Immature natural killer cell (primary cell): Measurements from ENCODE around the gene DNAH14. TPM values are rescaled to one million over a fixed set of nuclear protein-coding genes. Genes with fewer than 3 reads are reported as not detected.
"Not testable (repeated sequence)": the region's sequence is repeated elsewhere in the genome, so short reads cannot be mapped to it uniquely, and the experiment has no call there.

Source experiments
- DNase-seq, 3 donors: peaks; one replicate each; pipeline ENCODE4 v3.0.0; 2022; ENCODE audit warnings: mixed read lengths in 1 of 3
- H3K27ac Mint-ChIP-seq, 6 donors: one replicate each; pipeline ENCODE4 v1.8.0; 2020; ENCODE audit warnings: mixed read lengths in 6 of 6, mild to moderate bottlenecking in 5 of 6, inconsistent platforms in 4 of 6, moderate library complexity in 3 of 6
- H3K27me3 Mint-ChIP-seq, 3 donors: one replicate each; pipeline ENCODE4 v1.8.0; 2020 to 2021; ENCODE audit warnings: low read depth in 3 of 3, mild to moderate bottlenecking in 3 of 3, mixed read lengths in 3 of 3, moderate library complexity in 3 of 3, inconsistent platforms in 1 of 3
- H3K36me3 Mint-ChIP-seq, 3 donors: one replicate each; pipeline ENCODE4 v1.8.0; 2020; ENCODE audit warnings: mixed read lengths in 3 of 3, inconsistent platforms in 2 of 3, mild to moderate bottlenecking in 2 of 3
- H3K4me1 Mint-ChIP-seq, 2 donors: one replicate each; pipeline ENCODE4 v1.8.0; 2020; ENCODE audit warnings: inconsistent platforms in 2 of 2, mild to moderate bottlenecking in 2 of 2, mixed read lengths in 2 of 2, moderate library complexity in 1 of 2
- H3K4me3 Mint-ChIP-seq, 5 donors: one replicate each; pipeline ENCODE4 v1.8.0; 2020; ENCODE audit warnings: mild to moderate bottlenecking in 5 of 5, mixed read lengths in 5 of 5, inconsistent platforms in 3 of 5, moderate library complexity in 3 of 5
- H3K9me3 Mint-ChIP-seq, 6 donors: one replicate each; pipeline ENCODE4 v1.8.0; 2020; ENCODE audit warnings: mild to moderate bottlenecking in 6 of 6, mixed read lengths in 6 of 6, inconsistent platforms in 4 of 6, moderate library complexity in 3 of 6
- polyA plus RNA-seq, 3 donors: library from polyadenylated mRNA; unstranded; fragments of 300-500 nt; fragmentation: Illumina TruSeq; gene quantifications; one replicate each; pipeline ENCODE4 v1.2.3, GENCODE V29; 2021

Gene DNAH14
- polyA plus RNA-seq, 3 donors from 2014 or later = 0.14 to 2.3 (median 1.4) TPM

GRCh38 chr1:225063722-225064121 is 134.2 kb downstream of the DNAH14 start:
- H3K9me3 Mint-ChIP-seq = peaks cover 0 to 15% (median 6%) of the 10 kb centered on the region in 6 donors
- no peak for DNase-seq
- H3K27me3 Mint-ChIP-seq = peaks cover 0 to 7% (median 2%) of the 10 kb centered on the region in 3 donors
- no peak overlapping the region for H3K27ac Mint-ChIP-seq
- H3K4me3 Mint-ChIP-seq = no peak overlapping the region
- H3K36me3 Mint-ChIP-seq = no peaks in the 10 kb centered on the region
- no peaks in the 10 kb centered on the region for H3K4me1 Mint-ChIP-seq

GRCh38 chr1:225070972-225071371 is 141.5 kb downstream of the DNAH14 start:
- DNase-seq = no peak
- Mint-ChIP-seq H3K36me3 (peaks cover 0 to 4% (median 0%) of the 10 kb centered on the region in 3 donors), H3K9me3 (peaks cover 8 to 39% (median 23%) of the 10 kb centered on the region in 6 donors), H3K27me3 (peaks cover 0 to under 1% (median 0%) of the 10 kb centered on the region in 3 donors), H3K27ac (no peak overlapping the region), H3K4me1 (no peaks in the 10 kb centered on the region), H3K4me3 (no peak overlapping the region)

- no peak overlapping the region for H3K4me3 Mint-ChIP-seq
- peaks cover 0 to 7% (median 3%) of the 10 kb centered on the region in 6 donors for H3K9me3 Mint-ChIP-seq
- H3K27ac Mint-ChIP-seq = no peak overlapping the region
- no peaks in the 10 kb centered on the region for H3K36me3 Mint-ChIP-seq
- no peak for DNase-seq
- peaks cover 0 to 4% (median 2%) of the 10 kb centered on the region in 3 donors for H3K27me3 Mint-ChIP-seq
- H3K4me1 Mint-ChIP-seq = no peaks in the 10 kb centered on the region
These were observed 167.7 kb downstream of the DNAH14 start for GRCh38 chr1:225097175-225097574.

GRCh38 chr1:225111000-225111399 is 181.5 kb downstream of the DNAH14 start:
- Mint-ChIP-seq H3K9me3 (peaks cover 0 to 2% (median under 1%) of the 10 kb centered on the region in 6 donors), H3K4me1 (no peaks in the 10 kb centered on the region), H3K4me3 (no peak overlapping the region), H3K27ac (no peak overlapping the region), H3K36me3 (no peaks in the 10 kb centered on the region), H3K27me3 (no peaks in the 10 kb centered on the region)
- DNase-seq = no peak

DNA sequence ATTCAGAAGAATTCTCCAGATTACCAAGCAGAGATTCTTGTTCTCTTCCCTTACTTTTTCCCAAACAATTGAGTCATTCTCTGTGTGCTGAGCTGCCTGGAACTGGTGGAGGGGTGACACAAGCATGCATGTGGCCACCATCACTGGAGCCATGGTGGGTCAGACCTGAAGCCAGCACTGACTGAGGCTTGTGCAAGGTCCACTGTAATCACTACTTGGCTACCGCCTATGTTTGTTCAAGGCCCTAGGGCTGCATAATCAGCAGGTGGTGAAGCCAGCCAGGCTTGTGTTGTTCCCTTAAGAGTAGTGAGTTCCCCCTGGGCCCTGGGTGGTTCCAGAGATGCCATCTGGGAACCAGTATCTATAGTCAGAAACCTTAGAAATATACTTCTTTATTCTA is 183.8 kb downstream of the DNAH14 start:
- H3K9me3 Mint-ChIP-seq = peaks cover 0 to 2% (median under 1%) of the 10 kb centered on the region in 6 donors
- no peak overlapping the region for H3K27ac Mint-ChIP-seq
- H3K27me3 Mint-ChIP-seq = no peaks in the 10 kb centered on the region
- H3K36me3 Mint-ChIP-seq = no peaks in the 10 kb centered on the region
- DNase-seq = no peak
- no peaks in the 10 kb centered on the region for H3K4me1 Mint-ChIP-seq
- no peak overlapping the region for H3K4me3 Mint-ChIP-seq

DNA sequence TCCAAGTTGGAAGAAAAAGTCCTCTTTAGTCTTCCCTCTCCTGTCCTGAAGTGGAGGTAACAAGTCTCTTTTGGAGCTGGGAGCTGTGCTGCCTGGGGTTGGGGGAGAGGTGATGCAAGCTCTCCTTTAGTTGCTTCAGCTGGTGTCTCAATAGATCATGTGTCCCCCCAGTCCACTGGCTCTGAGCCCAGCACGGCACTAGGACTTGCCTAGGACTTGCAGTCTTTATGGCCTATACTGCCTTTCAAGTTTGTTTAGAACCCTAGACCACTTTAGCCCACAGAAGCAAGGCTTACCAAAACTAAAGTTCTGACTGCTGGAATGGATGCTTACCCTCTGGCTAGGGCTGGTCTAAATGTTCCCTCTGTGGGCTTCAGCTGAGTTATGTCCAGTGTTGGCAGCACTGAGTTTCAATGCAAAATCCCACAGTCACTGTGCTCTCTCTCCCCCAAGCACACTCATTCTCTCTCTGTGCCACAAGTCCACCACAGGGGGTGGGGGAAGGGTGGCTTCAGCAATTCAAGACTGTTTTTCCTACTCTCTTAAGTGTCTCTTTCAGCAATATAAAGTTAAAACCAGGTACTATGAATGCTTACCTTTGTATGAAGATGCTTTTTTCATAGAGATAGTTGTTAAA is 185.0 kb downstream of the DNAH14 start:
- DNase-seq = no peak
- Mint-ChIP-seq H3K4me1 (no peaks in the 10 kb centered on the region), H3K4me3 (no peak overlapping the region), H3K27me3 (no peaks in the 10 kb centered on the region), H3K9me3 (peaks cover 0 to 2% (median under 1%) of the 10 kb centered on the region in 6 donors), H3K27ac (no peak overlapping the region), H3K36me3 (no peaks in the 10 kb centered on the region)

- DNase-seq = no peak
- H3K36me3 Mint-ChIP-seq = no peaks in the 10 kb centered on the region
- no peaks in the 10 kb centered on the region for H3K9me3 Mint-ChIP-seq
- no peak overlapping the region for H3K4me3 Mint-ChIP-seq
- no peak overlapping the region for H3K27ac Mint-ChIP-seq
- H3K27me3 Mint-ChIP-seq = peaks cover 0 to 2% (median 0%) of the 10 kb centered on the region in 3 donors
- no peaks in the 10 kb centered on the region for H3K4me1 Mint-ChIP-seq
These were observed 189.8 kb downstream of the DNAH14 start for GRCh38 chr1:225119307-225119706.

- DNase-seq = no peak
- Mint-ChIP-seq H3K4me1 (no peaks in the 10 kb centered on the region), H3K27ac (no peak overlapping the region), H3K4me3 (no peak overlapping the region), H3K36me3 (no peaks in the 10 kb centered on the region), H3K27me3 (peaks cover 0 to 2% (median 0%) of the 10 kb centered on the region in 3 donors), H3K9me3 (peaks cover 0 to 2% (median 0%) of the 10 kb centered on the region in 6 donors)
These were observed 191.6 kb downstream of the DNAH14 start for GRCh38 chr1:225121095-225121494.

- no peak overlapping the region for H3K27ac Mint-ChIP-seq
- H3K27me3 Mint-ChIP-seq = peaks cover 2 to 6% (median 2%) of the 10 kb centered on the region in 3 donors
- DNase-seq = no peak
- peaks cover 0 to 4% (median 0%) of the 10 kb centered on the region in 3 donors for H3K36me3 Mint-ChIP-seq
- peaks cover 3 to 22% (median 13%) of the 10 kb centered on the region in 6 donors for H3K9me3 Mint-ChIP-seq
- no peak overlapping the region for H3K4me3 Mint-ChIP-seq
- no peaks in the 10 kb centered on the region for H3K4me1 Mint-ChIP-seq
These were observed 202.4 kb downstream of the DNAH14 start for GRCh38 chr1:225131869-225132268.

DNA sequence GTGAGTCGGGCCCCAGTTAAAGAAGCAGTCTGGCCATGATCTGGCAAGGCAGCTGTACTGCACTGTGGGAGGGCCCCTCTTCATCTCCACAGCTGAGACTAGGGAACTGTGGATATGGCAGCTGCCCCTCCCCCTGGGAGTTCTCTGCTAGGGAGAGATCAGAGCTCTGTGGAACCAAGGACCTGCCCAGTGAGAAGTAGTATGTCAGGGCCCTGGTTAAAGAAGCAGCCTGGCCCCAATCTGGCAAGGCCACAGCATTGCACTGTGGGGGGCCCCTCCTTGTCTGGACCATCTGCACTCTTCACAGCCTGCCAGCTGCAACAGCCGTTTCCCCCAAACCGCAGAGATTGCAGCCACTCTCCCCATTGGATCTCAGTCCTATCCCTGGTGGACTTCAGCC is 208.5 kb downstream of the DNAH14 start:
- no peak overlapping the region for H3K4me3 Mint-ChIP-seq
- no peaks in the 10 kb centered on the region for H3K4me1 Mint-ChIP-seq

GRCh38 chr1:225143001-225143400 is 213.5 kb downstream of the DNAH14 start:
- H3K4me1 Mint-ChIP-seq = no peaks in the 10 kb centered on the region
- no peak overlapping the region for H3K27ac Mint-ChIP-seq
- no peaks in the 10 kb centered on the region for H3K9me3 Mint-ChIP-seq
- no peak for DNase-seq
- no peak overlapping the region for H3K4me3 Mint-ChIP-seq
- H3K27me3 Mint-ChIP-seq = peaks cover 0 to 3% (median under 1%) of the 10 kb centered on the region in 3 donors
- no peaks in the 10 kb centered on the region for H3K36me3 Mint-ChIP-seq

More for the DNA sequence above, 208.5 kb downstream of the DNAH14 start:
- peaks cover 5 to 22% (median 10%) of the 10 kb centered on the region in 6 donors for H3K9me3 Mint-ChIP-seq
- peaks cover 0 to 4% (median 0%) of the 10 kb centered on the region in 3 donors for H3K36me3 Mint-ChIP-seq
- DNase-seq = no peak
- peaks cover 0 to 6% (median 3%) of the 10 kb centered on the region in 3 donors for H3K27me3 Mint-ChIP-seq
- no peak overlapping the region for H3K27ac Mint-ChIP-seq

DNA sequence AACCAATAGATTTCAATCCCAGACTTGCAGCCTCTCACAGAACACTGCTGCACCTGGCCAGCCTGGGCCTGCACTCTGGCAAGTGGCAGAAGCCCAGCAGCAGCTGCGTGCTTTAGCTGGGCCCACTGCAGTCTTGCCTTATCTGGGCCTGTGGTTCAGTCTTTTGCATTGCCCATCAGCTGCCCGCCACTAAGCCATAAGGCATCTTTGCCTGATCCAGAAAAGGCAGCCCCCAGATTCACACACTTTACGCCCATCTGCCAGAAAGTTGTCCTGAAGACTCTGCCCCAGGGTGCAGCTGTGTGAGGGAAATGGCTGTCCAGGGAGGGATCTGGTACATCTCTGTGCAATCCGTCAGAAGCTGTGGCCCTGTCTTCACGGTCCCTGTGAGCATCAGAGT is 217.0 kb downstream of the DNAH14 start:
- Mint-ChIP-seq H3K27ac (no peak overlapping the region), H3K36me3 (peaks cover 0 to 3% (median 0%) of the 10 kb centered on the region in 3 donors), H3K4me3 (no peak overlapping the region), H3K4me1 (no peaks in the 10 kb centered on the region), H3K9me3 (peaks cover 0 to 2% (median 0%) of the 10 kb centered on the region in 6 donors), H3K27me3 (peaks cover 0 to 3% (median 2%) of the 10 kb centered on the region in 3 donors)
- DNase-seq = no peak

GRCh38 chr1:225147791-225148190 is 218.3 kb downstream of the DNAH14 start:
- H3K36me3 Mint-ChIP-seq, H3K4me1 Mint-ChIP-seq, H3K4me3 Mint-ChIP-seq: not testable (repeated sequence)

GRCh38 chr1:225152061-225152460 is 222.6 kb downstream of the DNAH14 start:
- DNase-seq = no peak

More at GRCh38 chr1:225147791-225148190, 218.3 kb downstream of the DNAH14 start:
- not testable (repeated sequence) for H3K27me3 Mint-ChIP-seq, H3K9me3 Mint-ChIP-seq, H3K27ac Mint-ChIP-seq, DNase-seq

More at GRCh38 chr1:225152061-225152460, 222.6 kb downstream of the DNAH14 start:
- H3K36me3 Mint-ChIP-seq = peaks cover 0 to 3% (median 0%) of the 10 kb centered on the region in 3 donors
- H3K4me3 Mint-ChIP-seq = no peak overlapping the region
- peaks cover 0 to 2% (median 0%) of the 10 kb centered on the region in 3 donors for H3K27me3 Mint-ChIP-seq
- peaks cover 0 to 6% (median 0%) of the 10 kb centered on the region in 6 donors for H3K9me3 Mint-ChIP-seq
- no peak overlapping the region for H3K27ac Mint-ChIP-seq
- H3K4me1 Mint-ChIP-seq = peaks cover 0 to 7% of the 10 kb centered on the region in 2 donors
